ENCODE results near the gene XCR1.

DNA sequence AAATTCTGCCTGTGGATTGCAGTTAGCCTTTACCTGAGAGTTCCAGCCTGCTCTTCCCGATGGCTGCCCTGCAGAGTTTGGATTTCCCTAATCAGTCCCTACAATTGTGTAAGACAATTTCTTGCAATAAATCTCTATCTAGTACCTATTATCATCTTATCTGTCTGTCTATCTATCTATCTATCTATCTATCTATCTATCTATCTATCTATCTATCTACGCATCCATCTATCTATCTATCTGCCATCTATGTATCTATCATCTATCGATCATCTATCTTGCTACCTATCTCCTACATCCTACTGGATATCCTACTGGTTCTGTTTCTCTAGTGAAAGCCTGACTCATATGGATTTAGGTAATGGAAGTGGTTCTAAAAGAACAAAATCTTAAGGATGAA lies 30.4 kb upstream of the XCR1 start:
- TF ChIP-seq CTCF (conservative IDR thresholded peaks at IDR 0.05) (no peak), ZFX (IDR thresholded peaks at IDR 0.05) (no peak)

Measured in C4-2B (cell line).